COLO668 (cell line): ENCODE data around the gene ERBB4.
"Not testable (repeated sequence)": the region's sequence is repeated elsewhere in the genome, so short reads cannot be mapped to it uniquely, and the experiment has no call there.

Experiments used
- DNase-seq: peaks from one replicate; lab custom pipeline; 2025; ENCODE audit not compliant: unreplicated experiment; lab: John Stamatoyannopoulos, UW

Gene ERBB4

DNA sequence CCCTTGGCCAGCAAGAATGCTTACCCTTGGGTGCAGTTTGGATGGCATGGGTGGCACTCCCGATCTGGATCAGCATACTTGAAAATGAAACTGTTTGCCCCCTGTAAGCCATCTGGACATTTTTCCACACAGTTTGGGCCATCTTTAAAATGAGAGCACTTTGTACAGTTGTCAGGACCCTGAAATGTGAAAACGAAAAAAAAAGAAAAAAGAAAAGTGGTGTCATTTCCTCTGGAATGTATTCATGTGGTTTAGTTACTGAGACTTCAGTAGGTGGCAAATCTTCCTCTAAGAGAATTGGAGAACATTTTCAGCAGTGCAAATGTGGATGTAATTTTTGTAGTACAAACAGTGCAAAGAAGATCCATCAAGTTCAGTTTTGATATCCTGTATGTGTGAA lies 873.3 kb downstream of the ERBB4 start:
- DNase-seq, result no peak

DNA sequence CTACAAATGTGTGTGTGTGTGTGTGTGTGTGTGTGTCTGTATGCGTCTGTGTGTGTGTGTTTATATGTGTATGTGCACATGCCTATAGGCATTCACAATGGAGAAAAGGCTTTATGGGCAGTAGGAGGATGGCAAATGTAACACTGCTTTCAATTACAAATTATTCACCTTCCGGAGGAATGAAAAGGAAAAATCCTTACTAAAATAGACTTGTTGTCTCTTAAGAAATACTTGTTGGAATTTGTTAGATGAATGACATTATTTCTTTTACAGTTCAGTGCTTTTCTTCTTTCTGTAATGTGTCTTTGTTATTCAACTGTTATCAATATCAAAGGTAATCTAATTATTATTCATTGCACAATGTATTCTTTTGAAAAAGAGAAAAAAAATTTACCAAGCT lies 874.3 kb downstream of the ERBB4 start:
- no peak for DNase-seq

DNA sequence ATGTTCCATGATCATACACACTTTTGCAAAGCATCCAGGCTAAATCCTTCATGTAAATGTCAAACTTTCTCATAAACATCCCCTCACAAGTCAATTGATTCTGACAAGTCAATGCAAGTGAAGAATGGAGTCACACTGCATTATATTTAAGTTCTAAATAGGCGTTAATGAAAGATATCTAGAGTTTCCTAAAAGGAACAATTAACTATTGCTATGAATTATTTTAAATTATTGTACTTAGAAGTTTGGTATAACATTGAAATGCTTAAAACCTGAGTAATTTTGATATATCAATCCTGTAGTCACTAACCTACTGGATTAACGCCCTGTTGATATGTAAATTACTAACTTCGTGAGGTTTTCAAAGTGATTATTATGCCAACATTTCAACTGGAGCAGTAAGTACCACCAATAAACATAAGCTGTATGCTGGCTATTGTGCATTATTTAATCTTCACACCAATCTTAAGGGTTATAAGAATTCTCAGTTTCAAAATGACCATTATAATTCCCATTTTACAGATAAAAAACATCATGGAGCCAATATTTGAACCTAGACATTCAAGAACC lies 884.3 kb downstream of the ERBB4 start:
- DNase-seq, result no peak

DNA sequence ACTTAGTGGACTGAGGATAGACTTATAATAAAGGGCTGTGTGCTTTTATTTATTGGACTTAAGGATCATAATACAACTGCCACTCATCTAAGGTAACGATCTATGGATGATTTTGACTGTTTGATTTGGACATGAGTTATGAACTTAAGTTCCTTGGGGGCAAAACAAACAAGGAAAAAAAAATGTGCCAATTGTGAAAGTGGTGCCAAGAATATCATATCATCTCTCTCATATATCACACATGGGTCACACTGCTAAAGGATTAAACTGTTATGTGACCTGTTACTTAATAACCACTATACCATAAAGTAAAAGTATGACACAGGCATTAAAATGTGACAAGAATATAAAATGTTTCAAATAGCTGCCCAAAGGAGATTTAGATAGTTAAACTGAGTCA lies 886.3 kb downstream of the ERBB4 start:
- no peak for DNase-seq

DNA sequence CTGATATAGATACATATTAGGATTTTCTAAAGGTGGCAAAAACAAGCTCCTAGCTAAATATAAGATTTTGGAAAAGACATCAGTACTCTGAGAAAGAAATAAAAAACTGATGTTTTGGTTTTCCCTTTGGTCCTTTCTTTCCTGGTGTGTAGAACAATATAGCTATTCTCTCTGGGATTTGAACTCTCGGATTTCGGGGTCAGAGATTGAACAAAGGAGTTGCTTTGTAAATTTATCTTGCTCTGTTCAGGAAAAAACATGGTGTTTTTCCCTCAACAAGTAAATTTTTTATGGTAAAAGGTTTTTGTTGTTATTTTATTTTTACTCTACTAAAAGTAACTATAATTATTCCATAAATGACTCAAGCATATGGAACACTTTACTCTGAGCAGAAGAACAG lies 889.3 kb downstream of the ERBB4 start:
- no peak for DNase-seq

DNA sequence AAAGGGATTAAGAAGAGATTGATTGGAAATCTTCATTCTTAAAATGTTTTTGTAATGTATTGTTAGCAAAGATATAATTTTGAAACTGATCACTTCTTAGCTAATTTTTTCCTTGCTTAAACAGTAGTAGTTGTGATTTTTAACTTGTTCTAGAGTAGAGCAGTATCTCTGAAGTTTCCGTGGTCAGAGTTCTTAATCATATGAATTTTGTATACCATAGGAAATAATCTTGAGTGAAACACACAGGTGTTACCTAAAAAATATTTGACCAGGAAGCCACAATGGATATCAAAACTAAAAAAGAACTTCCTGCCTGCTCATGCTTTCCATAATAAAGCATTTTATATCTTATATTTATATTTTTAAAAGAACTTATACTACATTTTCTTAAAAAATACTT lies 907.1 kb downstream of the ERBB4 start:
- no peak for DNase-seq

DNA sequence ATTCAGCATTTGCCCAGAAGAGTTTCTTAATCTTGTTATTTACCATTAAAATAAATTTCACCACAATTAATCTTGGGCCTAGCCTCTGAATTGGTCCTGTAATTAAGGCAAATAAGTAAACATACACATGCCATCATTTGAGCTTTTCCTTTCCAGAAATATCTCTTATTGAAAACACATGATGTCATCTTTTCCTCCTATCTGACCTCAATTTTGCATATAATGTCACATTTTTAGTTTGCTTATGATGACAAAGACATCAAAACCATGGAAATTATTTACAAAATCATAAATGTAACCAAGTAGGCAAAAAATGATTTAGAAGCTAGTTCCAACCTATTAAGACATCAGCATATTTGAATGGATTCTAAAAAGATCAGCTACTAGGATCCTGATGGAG lies 915.5 kb downstream of the ERBB4 start:
- DNase-seq, result no peak

DNA sequence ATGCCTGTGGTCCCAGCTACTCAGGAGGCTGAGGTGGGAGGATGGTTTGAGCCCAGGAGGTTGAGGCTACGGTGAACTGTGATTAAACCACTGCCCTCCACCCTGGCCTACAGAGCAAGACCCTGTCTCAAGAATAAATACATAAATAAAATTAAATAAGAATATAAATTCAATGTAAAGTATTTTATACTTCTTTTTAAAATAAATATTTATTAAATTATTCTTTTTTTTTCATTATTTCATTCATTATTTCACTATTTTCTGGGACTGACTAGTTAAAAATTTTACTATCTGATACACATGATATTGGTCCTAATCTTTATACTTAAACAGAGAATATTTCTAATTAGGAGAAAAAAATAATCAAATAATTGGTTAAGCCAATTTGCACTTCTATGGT lies 917.6 kb downstream of the ERBB4 start:
- no peak for DNase-seq

DNA sequence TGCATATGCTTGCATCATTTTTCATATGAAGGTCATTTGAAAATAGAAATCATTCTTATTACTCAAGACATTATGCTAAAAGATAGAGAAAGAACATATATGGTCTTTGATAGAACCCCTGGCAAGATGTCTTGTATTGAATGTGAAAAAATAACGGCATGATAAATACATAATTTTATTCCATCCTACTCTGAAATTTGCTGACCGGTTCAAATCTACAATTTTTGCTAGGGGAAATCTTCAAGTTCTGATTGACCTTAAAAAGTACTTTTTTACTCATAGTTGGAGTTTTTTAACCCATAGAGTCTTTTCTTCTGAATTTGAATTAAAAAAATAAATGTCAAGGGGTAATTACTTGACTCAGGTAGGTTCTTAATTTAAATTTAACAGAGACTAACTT lies 920.8 kb downstream of the ERBB4 start:
- DNase-seq, result no peak

DNA sequence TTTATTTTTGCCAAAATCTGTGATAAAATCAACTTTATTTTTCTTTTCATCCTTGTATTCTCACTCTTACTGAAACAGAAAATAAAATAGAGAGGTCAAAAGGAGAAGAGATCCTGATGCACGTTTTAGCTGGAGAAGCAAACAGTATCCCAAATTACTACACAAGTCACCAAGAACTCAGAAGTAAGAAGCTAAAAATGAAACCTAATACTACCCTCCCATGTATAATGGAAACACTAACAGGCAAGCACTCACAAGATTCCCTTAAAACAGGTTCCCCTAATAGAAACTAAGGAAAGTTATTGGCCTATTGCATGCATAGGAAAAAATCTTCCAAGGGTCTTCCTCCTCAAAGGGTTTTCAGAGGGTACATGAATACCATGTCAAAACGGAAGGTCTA lies 927.0 kb downstream of the ERBB4 start:
- DNase-seq, result no peak

DNA sequence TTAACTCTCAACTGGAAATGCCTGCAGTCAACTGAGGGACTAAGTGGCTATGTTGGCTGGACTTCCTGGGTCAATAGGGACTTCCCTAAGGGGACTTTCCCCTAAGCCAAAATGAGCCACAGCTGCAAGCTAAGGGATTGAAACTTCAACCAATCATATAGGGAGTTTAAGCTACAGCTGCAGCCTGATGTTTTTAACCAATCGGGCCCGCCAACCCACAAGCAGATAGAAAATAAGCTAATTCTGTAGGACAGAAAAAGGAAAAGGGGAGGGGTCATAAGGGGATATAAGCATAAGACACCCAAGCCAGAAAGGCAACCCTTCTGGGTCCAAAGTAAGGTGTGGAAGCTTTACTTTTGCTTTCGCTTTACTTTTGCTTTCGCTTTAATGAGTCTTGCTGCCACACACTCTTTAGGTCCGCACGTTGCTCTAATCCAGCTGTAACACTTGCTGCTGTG lies 927.5 kb downstream of the ERBB4 start:
- no peak for DNase-seq

DNA sequence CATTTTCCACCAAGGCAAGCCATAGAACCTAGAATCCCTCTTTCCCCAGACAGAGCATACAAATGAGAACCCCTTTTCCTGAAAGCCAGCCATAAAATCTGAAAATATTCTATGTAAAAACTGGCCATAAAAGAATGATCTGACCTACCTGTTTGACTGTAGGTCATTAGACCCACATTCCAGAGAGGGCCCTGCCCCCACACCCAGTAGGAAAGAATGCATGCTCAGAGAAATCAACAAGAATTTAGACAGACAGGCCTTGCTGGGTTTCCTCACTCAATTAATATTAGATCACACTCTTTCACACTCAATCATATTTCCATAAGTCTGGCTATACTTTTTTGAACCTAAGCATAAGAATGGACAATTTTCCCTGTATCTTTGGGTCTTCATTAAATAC lies 929.5 kb downstream of the ERBB4 start:
- no peak for DNase-seq

DNA sequence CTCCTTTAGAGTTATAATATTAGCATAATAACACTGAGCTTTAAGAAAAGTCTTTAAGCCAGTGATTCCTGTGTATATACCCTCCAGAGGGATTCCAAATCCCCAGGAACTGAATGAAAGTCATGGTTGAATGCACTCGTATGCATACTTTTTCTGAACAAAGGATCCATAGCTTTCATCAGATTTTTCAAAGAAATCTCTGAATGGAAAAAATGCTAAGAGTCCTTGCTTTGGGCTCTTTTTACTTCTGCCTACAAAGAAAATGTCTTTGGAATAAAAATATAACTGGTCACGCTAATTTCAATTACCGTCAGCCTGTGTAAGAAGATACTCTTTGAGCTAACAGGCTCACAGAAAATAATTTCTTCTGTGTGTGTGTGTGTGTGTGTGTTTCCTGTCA lies 939.5 kb downstream of the ERBB4 start:
- DNase-seq, result no peak

DNA sequence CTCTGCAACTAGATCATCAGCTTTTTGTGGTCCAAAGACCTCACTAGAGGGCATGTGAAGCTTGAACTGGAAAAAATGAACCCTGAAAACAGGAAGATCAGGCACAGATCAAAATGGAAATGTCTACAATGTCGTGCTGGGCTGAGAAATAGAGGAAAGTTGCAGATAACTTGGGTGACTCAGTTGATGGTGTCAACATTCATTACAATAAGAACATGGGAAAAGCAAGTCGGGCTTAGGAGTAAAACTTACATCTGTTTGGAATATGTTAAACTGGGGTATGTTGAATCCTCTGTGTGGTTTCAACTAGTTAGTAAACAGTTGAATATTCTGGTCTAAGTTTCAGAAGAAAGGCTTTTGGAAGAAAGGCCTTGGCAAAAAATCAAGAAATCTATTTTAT lies 940.4 kb downstream of the ERBB4 start:
- no peak for DNase-seq

DNA sequence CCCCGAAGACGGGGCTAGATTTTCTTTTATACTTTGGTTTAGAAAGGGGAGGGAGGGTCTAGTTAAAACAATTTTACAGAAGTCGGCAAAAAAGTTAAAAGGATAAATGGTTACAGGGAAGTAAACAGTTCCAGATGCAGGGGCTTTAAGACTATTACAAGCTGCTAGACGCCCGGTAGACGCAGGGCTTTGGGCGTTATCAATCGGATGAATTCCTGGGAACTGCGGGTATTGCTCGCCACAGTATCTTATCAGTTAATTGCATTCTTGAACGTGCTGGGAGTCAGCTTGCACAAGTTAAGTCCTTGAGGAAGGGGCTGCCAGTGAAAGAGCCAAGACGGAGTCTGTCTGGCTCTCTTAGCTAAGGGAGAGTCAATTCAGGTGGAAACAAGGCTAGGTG lies 946.6 kb downstream of the ERBB4 start:
- not testable (repeated sequence) for DNase-seq

DNA sequence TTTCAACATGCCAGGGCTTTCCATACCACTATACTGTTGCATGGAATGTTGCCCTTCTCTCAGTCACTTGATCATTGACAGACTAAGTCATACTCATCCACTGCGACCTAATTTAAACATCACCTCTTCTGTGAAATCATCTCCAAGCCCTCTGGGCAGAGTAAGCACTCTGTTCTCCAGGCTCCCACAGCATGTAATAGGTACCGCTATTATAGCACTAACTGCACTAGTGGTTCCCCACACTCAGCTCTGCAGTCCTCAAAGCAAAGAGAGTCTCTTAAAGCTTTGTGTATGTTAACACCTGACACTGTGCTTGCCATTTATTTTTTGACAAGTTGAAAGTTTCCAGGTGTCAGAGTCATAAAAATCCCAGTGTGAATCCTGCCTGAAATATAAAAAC lies 947.2 kb downstream of the ERBB4 start:
- no peak for DNase-seq

DNA sequence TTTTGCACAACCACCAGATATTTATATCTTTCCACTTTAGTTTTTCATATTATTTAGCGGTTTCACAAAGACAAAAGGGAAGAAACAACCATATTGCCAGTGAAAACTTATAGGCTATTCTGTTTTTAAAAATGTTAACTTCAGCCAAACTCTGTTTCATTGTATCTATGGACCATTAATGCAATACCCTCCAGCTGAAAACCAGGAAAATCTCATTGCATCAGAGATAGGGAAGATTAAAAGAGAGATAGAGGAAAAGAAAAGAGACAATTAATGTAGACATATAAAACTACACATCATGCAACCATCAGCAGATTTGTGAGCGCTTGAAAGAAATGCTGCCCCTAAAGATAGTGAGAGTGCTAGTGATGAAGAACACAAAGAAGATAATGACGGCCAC lies 970.2 kb downstream of the ERBB4 start:
- DNase-seq, result no peak

DNA sequence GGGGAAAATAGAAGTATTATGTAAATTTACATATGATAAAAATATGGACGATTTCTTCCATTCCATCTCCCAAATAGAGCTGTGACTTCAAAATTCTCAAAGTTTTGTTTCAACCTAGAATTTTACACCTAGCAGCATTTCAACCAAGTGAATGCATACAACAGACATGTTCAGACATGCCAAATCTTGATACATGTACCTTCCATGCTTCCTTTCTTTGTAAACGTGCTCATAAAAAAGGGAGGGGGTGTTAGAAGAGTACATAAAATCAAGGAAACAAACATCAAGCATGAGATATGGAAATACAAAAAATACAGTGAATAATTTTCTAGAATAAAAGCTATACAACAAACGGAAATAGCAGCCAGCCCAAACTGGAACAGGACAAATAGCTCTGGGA lies 974.2 kb downstream of the ERBB4 start:
- no peak for DNase-seq

DNA sequence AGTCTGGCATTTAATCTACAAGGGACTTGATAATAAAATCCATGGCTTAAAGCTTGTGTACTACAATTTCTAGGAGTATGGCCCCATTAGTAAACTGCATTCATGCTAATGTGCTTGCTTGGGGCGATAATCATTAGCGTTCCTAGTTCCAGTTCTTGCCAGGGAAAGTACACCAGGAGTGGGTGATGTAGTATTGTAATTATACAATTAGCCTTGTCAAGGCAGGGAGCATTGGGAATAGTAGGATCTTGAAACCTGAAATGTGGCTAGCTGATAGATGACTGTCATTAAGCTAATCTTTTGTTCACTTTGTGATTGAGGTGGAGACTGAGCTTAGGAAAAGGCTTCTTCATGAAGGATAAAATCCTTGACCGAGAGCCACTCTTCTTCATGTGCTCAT lies 993.0 kb downstream of the ERBB4 start:
- DNase-seq, result no peak

DNA sequence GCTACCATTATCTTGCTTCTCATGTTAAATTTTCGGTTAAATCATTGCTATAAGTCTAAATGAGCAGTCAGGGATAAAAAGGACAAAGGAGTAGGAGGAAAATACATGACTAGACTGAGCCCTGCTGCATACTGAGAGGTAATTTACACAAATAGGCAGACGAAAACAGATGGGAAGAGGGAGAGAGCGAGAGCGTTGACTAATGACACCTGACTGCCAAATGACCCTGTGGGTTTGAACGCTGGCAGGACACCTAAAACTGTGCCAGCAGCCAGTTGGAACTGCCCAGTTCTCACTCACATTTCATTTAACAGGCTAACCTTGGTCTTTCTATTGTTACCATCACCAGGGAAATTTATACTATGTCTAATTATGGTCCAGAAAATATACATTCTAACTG lies 1004.0 kb downstream of the ERBB4 start:
- no peak for DNase-seq

DNA sequence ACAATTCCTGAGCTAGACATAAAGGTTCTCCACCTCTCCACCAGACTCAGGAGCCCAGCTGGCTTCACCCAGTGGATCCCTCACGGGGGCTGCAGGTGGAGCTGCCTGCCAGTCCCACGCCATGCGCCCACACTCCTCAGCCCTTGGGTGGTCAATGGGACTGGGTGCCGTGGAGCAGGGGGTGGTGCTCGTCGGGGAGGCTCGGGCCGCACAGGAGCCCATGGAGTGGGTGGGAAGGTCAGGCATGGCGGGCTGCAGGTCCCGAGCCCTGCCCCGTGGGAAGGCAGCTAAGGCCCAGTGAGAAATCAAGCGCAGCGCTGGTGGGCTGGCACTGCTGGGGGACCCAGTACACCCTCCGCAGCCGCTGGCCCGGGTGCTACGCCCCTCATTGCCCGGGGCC lies 1014.4 kb downstream of the ERBB4 start:
- not testable (repeated sequence) for DNase-seq

DNA sequence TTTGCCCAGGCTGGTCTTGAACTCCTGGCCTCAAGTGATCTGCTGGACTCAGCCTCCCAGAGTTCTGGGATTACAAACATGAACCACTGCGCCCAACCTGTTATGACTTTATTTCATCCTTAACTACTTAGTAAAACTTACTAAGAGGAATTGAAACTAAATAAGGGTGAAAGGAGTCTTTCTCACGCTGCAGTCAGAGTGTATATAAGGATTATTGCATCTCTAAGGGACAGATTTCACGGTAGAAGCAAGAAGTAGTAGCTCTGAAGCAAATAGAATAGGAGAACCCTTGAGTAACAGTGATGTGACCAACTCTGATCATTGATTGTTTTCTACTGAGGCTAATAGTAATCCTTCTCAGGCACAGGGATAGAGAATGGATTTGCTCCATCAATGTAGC lies 1022.1 kb downstream of the ERBB4 start:
- DNase-seq, result no peak

DNA sequence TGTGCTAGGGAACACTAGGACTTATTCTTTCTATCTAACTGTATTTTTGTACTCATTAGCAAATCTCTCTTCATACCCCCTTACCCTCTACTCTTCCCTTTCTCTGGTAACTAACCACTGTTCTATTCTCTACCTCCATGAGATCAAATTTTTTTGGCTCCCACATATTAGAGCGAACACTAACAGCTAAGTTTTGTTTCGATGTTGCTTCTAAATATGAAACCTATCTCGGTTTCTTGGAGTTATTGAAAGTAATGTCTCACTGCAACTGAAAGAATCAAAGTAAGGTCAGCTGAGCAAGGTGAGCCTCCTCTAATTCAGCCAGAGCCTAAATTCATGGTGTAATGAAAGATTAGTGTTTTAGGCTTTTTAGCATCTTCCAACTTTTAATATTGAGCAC lies 1024.6 kb downstream of the ERBB4 start:
- DNase-seq, result no peak

DNA sequence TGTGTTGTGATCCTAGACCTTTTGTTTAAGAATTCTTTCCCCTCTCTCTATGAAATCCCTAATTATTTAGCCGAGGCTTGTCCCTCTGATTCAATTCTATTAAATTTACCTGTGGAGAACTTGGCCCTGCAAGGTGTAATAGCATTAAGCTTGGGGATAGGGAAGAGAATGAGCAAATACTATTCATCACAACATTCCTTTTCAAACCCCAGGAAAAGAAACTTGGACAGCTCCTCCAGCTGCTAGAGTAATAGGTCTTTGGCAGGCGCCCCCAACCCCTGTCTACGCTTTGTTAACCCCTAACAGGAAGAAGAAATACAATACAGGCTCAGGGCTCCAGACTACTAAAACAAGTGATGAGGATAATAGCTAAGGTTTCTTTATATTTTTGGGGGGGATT lies 1025.2 kb downstream of the ERBB4 start:
- DNase-seq, result no peak
